K562 (cell line): ENCODE measurements around the gene DAG1. TPM values are rescaled to one million over a fixed set of nuclear protein-coding genes. Genes with fewer than 3 reads are reported as not detected.

Experiments
- ATF1 ChIP-seq, 2 experiments: fragments of 450-650 bp in 1 of 2; IDR thresholded peaks; 2 replicates each; pipeline ENCODE4 v1.6.1; 2016; ENCODE audit warnings: missing compliant biosample characterization in 1 of 2, missing genetic modification characterization in 1 of 2
- ATF3 ChIP-seq, 2 experiments: fragments of 450-650 bp in 1 of 2; sonication (generic) in 1 of 2; formaldehyde crosslinking in 1 of 2; IDR thresholded peaks in 1 of 2; conservative IDR thresholded peaks in 1 of 2; 2 replicates each; pipeline versions ENCODE4 v1.6.1 to v1.8.1; 2016 to 2023; ENCODE audit warnings: mild to moderate bottlenecking in 2 of 2, moderate library complexity in 2 of 2, inconsistent platforms in 1 of 2, missing genetic modification reagents in 1 of 2
- CEBPB ChIP-seq: fragments of 450-650 bp; IDR thresholded peaks from 2 replicates; pipeline ENCODE4 v1.6.1; 2016; ENCODE audit warnings: missing genetic modification characterization, missing compliant biosample characterization
- CREM ChIP-seq: IDR thresholded peaks from 2 replicates; pipeline ENCODE4 v1.6.1; 2014; ENCODE audit warnings: antibody characterized with exemption, low read depth
- E2F4 ChIP-seq: sonication (generic); formaldehyde crosslinking; IDR thresholded peaks from 2 replicates; pipeline ENCODE4 v1.8.0; 2022; ENCODE audit warnings: mild to moderate bottlenecking, low read depth, missing genetic modification reagents
- ESRRA ChIP-seq: fragments of 450-650 bp; IDR thresholded peaks from 2 replicates; pipeline ENCODE4 v1.6.1; 2014; ENCODE audit warnings: low read depth, mild to moderate bottlenecking, moderate library complexity, borderline replicate concordance
- MEIS2 ChIP-seq: fragments of 450-650 bp; IDR thresholded peaks from 2 replicates; pipeline ENCODE4 v1.6.1; 2014; ENCODE audit warnings: mild to moderate bottlenecking; ENCODE audit not compliant: partially characterized antibody
- PHF21A ChIP-seq: fragments of 450-650 bp; IDR thresholded peaks from 2 replicates; pipeline ENCODE4 v1.6.1; 2017; ENCODE audit warnings: low read depth, borderline replicate concordance
- SNRNP70 ChIP-seq: fragments of 200-400 bp; formaldehyde crosslinking; optimal IDR thresholded peaks from 2 replicates; pipeline ENCODE3; 2017; ENCODE audit warnings: low read depth, low read length
- ZBTB43 ChIP-seq: sonication (generic); formaldehyde crosslinking; IDR thresholded peaks from 2 replicates; pipeline ENCODE4 v1.8.0; 2023; ENCODE audit warnings: mild to moderate bottlenecking, missing genetic modification reagents
- ZNF707 ChIP-seq: fragments of 250-450 bp; sonication (Bioruptor Pico); conservative IDR thresholded peaks from 2 replicates; pipeline ENCODE4 v1.8.0; 2022; ENCODE audit warnings: inconsistent platforms, mild to moderate bottlenecking, moderate library complexity
- ZSCAN32 ChIP-seq: fragments of 450-650 bp; formaldehyde crosslinking; IDR thresholded peaks from 2 replicates; pipeline ENCODE4 v1.4.0; 2020; ENCODE audit warnings: mild to moderate bottlenecking, moderate library complexity
- polyA plus RNA-seq, 8 experiments: library from polyadenylated mRNA; depleted of rRNA in 4 of 8; stranded (reverse) in 5 of 8; unstranded in 3 of 8; fragments of >200 nt; fragmentation: Nextera tagmentation in 2 of 8; fragmentation: Illumina TruSeq in 1 of 8; extraction: Ambion mirVana in 2 of 8; extraction: Trizol in 1 of 8; gene quantifications; 2 replicates each; pipeline versions ENCODE4 v1.2.1 to v1.2.3, GENCODE V29; 2011 to 2014; ENCODE audit warnings: inconsistent platforms in 1 of 8, missing spikeins in 1 of 8
- total RNA-seq, 7 experiments: library from RNA; depleted of rRNA in 6 of 7; stranded (reverse); fragments of >200 nt in 6 of 7; fragmentation: Illumina TruSeq in 2 of 7; extraction: Trizol in 2 of 7; gene quantifications; 2 replicates each; pipeline versions ENCODE4 v1.2.1 to v1.2.3, GENCODE V29; 2011 to 2021; ENCODE audit warnings: low replicate concordance in 1 of 7

The DAG1 gene
- total and polyA plus RNA-seq, 9 of the 15 experiments (the other 6 are each of a cell fraction or from before 2014, with no cell fraction given), result 0.29 to 19.6 (median 8.2) TPM

- TF ChIP-seq ATF3 (IDR thresholded peaks at IDR 0.05) (peak; percentile 76), ATF3 (CRISPR knock-in tag; conservative IDR thresholded peaks at IDR 0.05) (no peak), CREM (peak; percentile 34; the same call in 1 of the 2 replicates), CEBPB (peak; percentile 97), ZNF707 (no peak), PHF21A (peak; percentile 66; the same call in 1 of the 2 replicates), SNRNP70 (no peak), E2F4 (CRISPR knock-in tag) (no peak), ESRRA (no peak), MEIS2 (peak; percentile 46), ATF1 (CRISPR knock-in tag; IDR thresholded peaks at IDR 0.05) (no peak), ATF1 (tag; IDR thresholded peaks at IDR 0.05) (peak; percentile 77; the same call in 1 of the 2 replicates), ZSCAN32 (no peak), ZBTB43 (CRISPR knock-in tag) (no peak)
These were observed 83.2 kb downstream of the DAG1 start (continued) for GRCh38 chr3:49553324-49553691.
